ENCODE results near the gene SORCS3.

- TF ChIP-seq CTCF (IDR thresholded peaks at IDR 0.05) (no peak), POLR2A (IDR thresholded peaks at IDR 0.05) (no peak)
Measured at GRCh38 chr10:104676874-104677273, 35.8 kb downstream of the SORCS3 start.
